Panc1 (cell line): ENCODE data around the gene TUBA1C. TPM values are rescaled to one million over a fixed set of nuclear protein-coding genes. Genes with fewer than 3 reads are reported as not detected.

ENCODE experiments used
- ATAC-seq: fragments of 200-7000 bp; cut with Tn5 transposase; 2 replicates; pipeline ENCODE4 v1.9.1; 2020; ENCODE audit warnings: mild to moderate bottlenecking, moderate library complexity
- BruUV-seq: library from RNA; stranded (reverse); fragments of 400-500 nt; replicated peaks from 2 replicates; lab custom pipeline; 2021; lab: Mats Ljungman, UMichigan
- CTCF ChIA-PET: fragments of 300-600 bp; sonication (Branson Sonifier 250); formaldehyde crosslinking; loops from one replicate; lab custom pipeline; 2022; ENCODE audit warnings: antibody characterized with exemption; lab: Charles Lee
- POLR2A ChIA-PET: fragments of 300-600 bp; sonication (Branson Sonifier 250); formaldehyde crosslinking; loops from one replicate; lab custom pipeline; 2022; ENCODE audit warnings: antibody characterized with exemption; lab: Charles Lee
- DNase-seq: peaks from one replicate; pipeline ENCODE4 v3.0.0-alpha.2; 2010; ENCODE audit warnings: low read depth, low spot score
- H3K27ac ChIP-seq: 2 replicates; pipeline ENCODE4 v1.5.1; 2011; ENCODE audit warnings: mild to moderate bottlenecking, low read length, inconsistent platforms
- H3K27me3 ChIP-seq: fragments of 200-500 bp; sonication (Bioruptor generic); 2 replicates; pipeline ENCODE4 v1.6.0; 2014; ENCODE audit warnings: low read length, inconsistent platforms; ENCODE audit not compliant: control insufficient read depth, insufficient read depth
- H3K36me3 ChIP-seq: fragments of 200-500 bp; sonication (Bioruptor generic); 2 replicates; pipeline ENCODE4 v1.5.1; 2014; ENCODE audit warnings: inconsistent platforms, mild to moderate bottlenecking, low read length, moderate library complexity; ENCODE audit not compliant: control insufficient read depth, insufficient read depth
- H3K4me1 ChIP-seq: 2 replicates; pipeline ENCODE4 v1.5.1; 2011; ENCODE audit warnings: inconsistent platforms, mild to moderate bottlenecking, low read length, moderate library complexity; ENCODE audit not compliant: control insufficient read depth, insufficient read depth
- H3K4me3 ChIP-seq, 2 experiments: 2 replicates each; pipeline ENCODE4 v1.5.1; 2011 to 2012; ENCODE audit warnings: low read depth in 2 of 2, low read length in 2 of 2, mild to moderate bottlenecking in 2 of 2, inconsistent platforms in 1 of 2, moderate library complexity in 1 of 2
- H3K9me3 ChIP-seq: fragments of 200-500 bp; sonication (Bioruptor generic); 2 replicates; pipeline ENCODE4 v1.5.1; 2014; ENCODE audit warnings: low read depth, mild to moderate bottlenecking, inconsistent platforms, low read length, moderate library complexity; ENCODE audit not compliant: control insufficient read depth, insufficient read depth
- POLR2AphosphoS5 ChIP-seq: IDR thresholded peaks from 2 replicates; pipeline ENCODE4 v1.6.1; 2012; ENCODE audit warnings: mild to moderate bottlenecking, low read depth, low read length, moderate library complexity
- SIN3A ChIP-seq: IDR thresholded peaks from 2 replicates; pipeline ENCODE4 v1.6.1; 2012; ENCODE audit warnings: low read depth, mild to moderate bottlenecking, low read length, moderate library complexity, borderline replicate concordance; ENCODE audit not compliant: insufficient read depth
- TCF7L2 ChIP-seq: IDR thresholded peaks from 2 replicates; pipeline ENCODE4 v1.6.1; 2011; ENCODE audit warnings: mild to moderate bottlenecking, low read depth, low read length, inconsistent platforms
- in situ Hi-C: cut with HindIII; loops from 2 replicates; pipeline ENCODE4 v1.10.0; 2016; ENCODE audit warnings: low sequenced_read_pairs, low pct_unique_long_range_greater_than_20kb
- intact Hi-C: fragments of 100-400 bp; cut with micrococcal nuclease; formaldehyde crosslinking; loops from one replicate; pipeline ENCODE4 v1.10.0; 2022; ENCODE audit not compliant: unreplicated experiment
- total RNA-seq: library from RNA; stranded (reverse); gene quantifications from one replicate; pipeline ENCODE4 v1.2.1, GENCODE V29; 2021; ENCODE audit not compliant: unreplicated experiment
- TF ChIP-seq, protein P1 (sequence below): fragments of 450-650 bp; IDR thresholded peaks from 2 replicates; pipeline ENCODE4 v1.5.1; 2017; ENCODE audit warnings: mild to moderate bottlenecking
- TF ChIP-seq, protein P2 (sequence below), 2 experiments: IDR thresholded peaks; 2 replicates each; pipeline ENCODE4 v1.6.1; 2011 to 2012; ENCODE audit warnings: low read depth in 2 of 2, control low read depth in 1 of 2, low read length in 1 of 2, mild to moderate bottlenecking in 1 of 2, moderate library complexity in 1 of 2; ENCODE audit not compliant: insufficient read depth in 1 of 2

TUBA1C gene
- total RNA-seq, 1 experiment from 2014 or later: 524 TPM

DNA sequence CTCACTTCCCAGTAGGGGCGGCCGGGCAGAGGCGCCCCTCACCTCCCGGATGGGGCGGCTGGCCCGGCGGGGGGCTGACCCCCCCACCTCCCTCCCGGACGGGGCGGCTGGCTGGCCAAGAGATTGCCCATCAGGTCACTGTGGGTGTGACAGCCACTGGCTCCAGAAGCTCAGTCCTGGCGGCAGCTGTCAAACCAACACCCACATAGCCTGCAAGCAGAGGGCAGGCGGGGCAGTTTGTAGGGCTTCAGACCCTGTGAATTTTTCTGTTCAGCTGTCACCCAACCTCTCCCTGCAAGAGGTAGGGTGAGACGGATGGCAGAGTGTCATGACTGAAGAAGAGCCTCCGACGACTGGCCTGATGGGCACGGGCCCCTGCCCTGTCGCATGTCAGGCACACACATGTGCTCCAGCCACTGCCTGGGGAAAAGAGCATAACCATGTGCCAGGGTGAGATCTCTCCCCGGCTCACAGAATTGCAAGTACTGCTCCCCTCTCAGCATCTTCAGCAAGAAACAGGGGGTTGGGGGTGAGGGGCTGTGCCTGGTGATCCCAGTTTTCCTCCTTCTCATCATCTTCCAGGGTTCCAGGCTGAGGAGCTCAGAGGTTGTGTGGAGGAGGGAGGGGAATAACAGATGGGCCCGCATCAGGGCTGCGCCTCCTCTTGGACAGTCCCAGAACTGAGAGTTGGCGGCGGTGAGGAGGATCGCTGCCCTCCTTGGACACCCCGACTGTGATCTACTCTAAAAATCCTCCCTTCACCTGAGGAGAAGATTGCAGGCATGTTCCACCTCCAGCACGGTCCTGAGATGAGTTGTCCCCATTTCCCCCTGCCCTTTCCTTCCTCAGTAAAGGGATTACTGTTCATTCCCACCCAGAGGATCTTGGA lies 18.9 kb downstream of the TUBA1C start:
- CTCF ChIA-PET: interaction anchor here (0.6 to 1.0 kb wide), 2 partner anchors 11 to 226 kb away, joined by 3 to 10 read pairs; no protein-coding TSS in a partner anchor
- Histone ChIP-seq H3K27ac (no peak overlapping the region), H3K27me3 (no peaks in the 10 kb centered on the region), H3K4me1 (no peaks in the 10 kb centered on the region), H3K36me3 (no peaks in the 10 kb centered on the region), H3K9me3 (no peaks in the 10 kb centered on the region), H3K4me3 (no peak overlapping the region)
- BruUV-seq: no TSS peak
- in situ Hi-C loops (no loop called here), intact Hi-C loops (no loop called here)
- DNase-seq (no peak), ATAC-seq (peak; percentile 62)
- no peak for TF ChIP-seq TCF7L2
- TF ChIP-seq, protein P1, sequence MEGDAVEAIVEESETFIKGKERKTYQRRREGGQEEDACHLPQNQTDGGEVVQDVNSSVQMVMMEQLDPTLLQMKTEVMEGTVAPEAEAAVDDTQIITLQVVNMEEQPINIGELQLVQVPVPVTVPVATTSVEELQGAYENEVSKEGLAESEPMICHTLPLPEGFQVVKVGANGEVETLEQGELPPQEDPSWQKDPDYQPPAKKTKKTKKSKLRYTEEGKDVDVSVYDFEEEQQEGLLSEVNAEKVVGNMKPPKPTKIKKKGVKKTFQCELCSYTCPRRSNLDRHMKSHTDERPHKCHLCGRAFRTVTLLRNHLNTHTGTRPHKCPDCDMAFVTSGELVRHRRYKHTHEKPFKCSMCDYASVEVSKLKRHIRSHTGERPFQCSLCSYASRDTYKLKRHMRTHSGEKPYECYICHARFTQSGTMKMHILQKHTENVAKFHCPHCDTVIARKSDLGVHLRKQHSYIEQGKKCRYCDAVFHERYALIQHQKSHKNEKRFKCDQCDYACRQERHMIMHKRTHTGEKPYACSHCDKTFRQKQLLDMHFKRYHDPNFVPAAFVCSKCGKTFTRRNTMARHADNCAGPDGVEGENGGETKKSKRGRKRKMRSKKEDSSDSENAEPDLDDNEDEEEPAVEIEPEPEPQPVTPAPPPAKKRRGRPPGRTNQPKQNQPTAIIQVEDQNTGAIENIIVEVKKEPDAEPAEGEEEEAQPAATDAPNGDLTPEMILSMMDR: no peak
- TF ChIP-seq, protein P2, sequence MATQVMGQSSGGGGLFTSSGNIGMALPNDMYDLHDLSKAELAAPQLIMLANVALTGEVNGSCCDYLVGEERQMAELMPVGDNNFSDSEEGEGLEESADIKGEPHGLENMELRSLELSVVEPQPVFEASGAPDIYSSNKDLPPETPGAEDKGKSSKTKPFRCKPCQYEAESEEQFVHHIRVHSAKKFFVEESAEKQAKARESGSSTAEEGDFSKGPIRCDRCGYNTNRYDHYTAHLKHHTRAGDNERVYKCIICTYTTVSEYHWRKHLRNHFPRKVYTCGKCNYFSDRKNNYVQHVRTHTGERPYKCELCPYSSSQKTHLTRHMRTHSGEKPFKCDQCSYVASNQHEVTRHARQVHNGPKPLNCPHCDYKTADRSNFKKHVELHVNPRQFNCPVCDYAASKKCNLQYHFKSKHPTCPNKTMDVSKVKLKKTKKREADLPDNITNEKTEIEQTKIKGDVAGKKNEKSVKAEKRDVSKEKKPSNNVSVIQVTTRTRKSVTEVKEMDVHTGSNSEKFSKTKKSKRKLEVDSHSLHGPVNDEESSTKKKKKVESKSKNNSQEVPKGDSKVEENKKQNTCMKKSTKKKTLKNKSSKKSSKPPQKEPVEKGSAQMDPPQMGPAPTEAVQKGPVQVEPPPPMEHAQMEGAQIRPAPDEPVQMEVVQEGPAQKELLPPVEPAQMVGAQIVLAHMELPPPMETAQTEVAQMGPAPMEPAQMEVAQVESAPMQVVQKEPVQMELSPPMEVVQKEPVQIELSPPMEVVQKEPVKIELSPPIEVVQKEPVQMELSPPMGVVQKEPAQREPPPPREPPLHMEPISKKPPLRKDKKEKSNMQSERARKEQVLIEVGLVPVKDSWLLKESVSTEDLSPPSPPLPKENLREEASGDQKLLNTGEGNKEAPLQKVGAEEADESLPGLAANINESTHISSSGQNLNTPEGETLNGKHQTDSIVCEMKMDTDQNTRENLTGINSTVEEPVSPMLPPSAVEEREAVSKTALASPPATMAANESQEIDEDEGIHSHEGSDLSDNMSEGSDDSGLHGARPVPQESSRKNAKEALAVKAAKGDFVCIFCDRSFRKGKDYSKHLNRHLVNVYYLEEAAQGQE (IDR thresholded peaks at IDR 0.05; ENCODE audit: insufficient read depth in 1 of 2, low read depth in 2 of 2, low read length in 1 of 2): no peak
- no peak for TF ChIP-seq SIN3A
- no peak for TF ChIP-seq POLR2AphosphoS5
- POLR2A ChIA-PET: no interaction called here

DNA sequence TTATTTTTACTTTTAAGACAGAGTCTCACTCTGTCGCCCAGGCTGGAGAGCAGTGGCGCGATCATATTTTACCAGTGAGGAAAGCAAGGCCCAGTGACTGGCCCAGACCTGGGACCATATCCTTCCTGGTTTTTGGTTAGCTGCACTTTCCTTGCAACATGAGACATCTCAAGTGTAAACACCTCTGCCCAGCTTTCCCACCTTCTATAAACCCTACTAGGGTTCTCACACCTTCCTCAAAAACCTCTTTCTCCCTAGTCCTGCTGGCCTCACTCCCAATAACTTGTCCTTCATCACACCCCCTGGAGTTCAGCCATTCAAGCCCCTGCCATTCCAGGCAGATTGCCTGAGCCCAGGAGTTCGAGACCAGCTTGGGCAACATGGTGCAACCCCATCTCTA lies 19.8 kb downstream of the TUBA1C start:
- intact Hi-C loops (loop anchor here (5.0 kb wide), 1 partner anchor 53 kb away; the partner anchor contains the start of gene C1QL4), in situ Hi-C loops (no loop called here)
- no TSS peak for BruUV-seq
- no peak for TF ChIP-seq SIN3A
- TF ChIP-seq TCF7L2: no peak
- TF ChIP-seq, protein P1: no peak
- TF ChIP-seq POLR2AphosphoS5: no peak
- TF ChIP-seq, protein P2 (IDR thresholded peaks at IDR 0.05; ENCODE audit: insufficient read depth in 1 of 2, low read depth in 2 of 2, low read length in 1 of 2): no peak
- ChIA-PET CTCF (interaction anchor here (0.7 to 1.1 kb wide), 4 partner anchors 10 to 72 kb away, joined by 3 to 4 read pairs (median 3); no protein-coding TSS in a partner anchor), POLR2A (no interaction called here)
- Histone ChIP-seq H3K27me3 (no peaks in the 10 kb centered on the region), H3K4me1 (no peaks in the 10 kb centered on the region), H3K4me3 (no peak overlapping the region), H3K36me3 (no peaks in the 10 kb centered on the region), H3K27ac (no peak overlapping the region), H3K9me3 (no peaks in the 10 kb centered on the region)
- no peak for ATAC-seq
- DNase-seq: no peak
